ENCODE data around the gene PRDX5. TPM values are rescaled to one million over a fixed set of nuclear protein-coding genes. Genes with fewer than 3 reads are reported as not detected.

Gene PRDX5
- total and polyA plus RNA-seq, 4 donors = 165 to 777 (median 374) TPM

GRCh38 chr11:64340671-64341335, 22.9 kb downstream of the PRDX5 start:
- no peaks in the 10 kb centered on the region for H3K9me3 ChIP-seq (ENCODE audit: control insufficient read depth in 4 of 4, insufficient read depth in 3 of 4, low read length in 3 of 4)
- no peak for TF ChIP-seq CTCF (IDR thresholded peaks at IDR 0.05; ENCODE audit: control extremely low read depth, extremely low read depth)
- no peak overlapping the region for H3K4me3 ChIP-seq
- no peak for DNase-seq
- WGBS, 2 donors = 16 to 25% methylated on average over 33 of the region's 33 CpGs
- H3K4me1 ChIP-seq (ENCODE audit: control insufficient read depth in 5 of 5, insufficient read depth in 5 of 5, low read length in 5 of 5) = peaks cover 0 to 12% (median 7%) of the 10 kb centered on the region in 5 donors
- peaks cover 0 to 4% (median 0%) of the 10 kb centered on the region in 4 donors for H3K36me3 ChIP-seq (ENCODE audit: control insufficient read depth in 4 of 4, insufficient read depth in 4 of 4, low read length in 4 of 4)
- H3K27me3 ChIP-seq (ENCODE audit: control insufficient read depth in 3 of 3, insufficient read depth in 3 of 3, low read length in 2 of 3) = peaks cover 0 to 13% (median 0%) of the 10 kb centered on the region in 3 donors
- H3K9ac ChIP-seq (ENCODE audit: insufficient read depth in 1 of 2, low read length in 2 of 2) = no peak overlapping the region
- H3K27ac ChIP-seq (ENCODE audit: low read depth in 1 of 2, low read length in 1 of 2) = peak overlapping the region in 1 of 2 donors; percentile 13
- no peak for ATAC-seq (ENCODE audit: insufficient read depth, low FRiP score)

- H3K27me3 ChIP-seq (ENCODE audit: control insufficient read depth in 3 of 3, insufficient read depth in 3 of 3, low read length in 2 of 3) = peaks cover 0 to 13% (median 0%) of the 10 kb centered on the region in 3 donors
- peaks cover 0 to 12% (median 7%) of the 10 kb centered on the region in 5 donors for H3K4me1 ChIP-seq (ENCODE audit: control insufficient read depth in 5 of 5, insufficient read depth in 5 of 5, low read length in 5 of 5)
- no peak overlapping the region for H3K27ac ChIP-seq (ENCODE audit: low read depth in 1 of 2, low read length in 1 of 2)
- H3K4me3 ChIP-seq = no peak overlapping the region
- 60 to 77% methylated on average over 21 of the region's 21 CpGs for WGBS, 2 donors
- no peaks in the 10 kb centered on the region for H3K9me3 ChIP-seq (ENCODE audit: control insufficient read depth in 4 of 4, insufficient read depth in 3 of 4, low read length in 3 of 4)
- ATAC-seq (ENCODE audit: insufficient read depth, low FRiP score) (no peak), DNase-seq (no peak)
- TF ChIP-seq CTCF (IDR thresholded peaks at IDR 0.05; ENCODE audit: control extremely low read depth, extremely low read depth) = no peak
- H3K9ac ChIP-seq (ENCODE audit: insufficient read depth in 1 of 2, low read length in 2 of 2) = no peak overlapping the region
- peaks cover 0 to 4% (median 0%) of the 10 kb centered on the region in 4 donors for H3K36me3 ChIP-seq (ENCODE audit: control insufficient read depth in 4 of 4, insufficient read depth in 4 of 4, low read length in 4 of 4)
These were observed 23.5 kb downstream of the PRDX5 start for GRCh38 chr11:64341429-64341828.

- WGBS, 2 donors = 20 to 23% methylated on average over 55 of the region's 55 CpGs
These were observed 24.2 kb downstream of the PRDX5 start for GRCh38 chr11:64341851-64342791.

More at GRCh38 chr11:64341851-64342791, 24.2 kb downstream of the PRDX5 start:
- ATAC-seq (ENCODE audit: insufficient read depth, low FRiP score) (peak; percentile 92), DNase-seq (peak; percentile 77 to 90 (median 88))
- no peaks in the 10 kb centered on the region for H3K9me3 ChIP-seq (ENCODE audit: control insufficient read depth in 4 of 4, insufficient read depth in 3 of 4, low read length in 3 of 4)
- H3K27ac ChIP-seq (ENCODE audit: low read depth in 1 of 2, low read length in 1 of 2) = peak overlapping the region; percentile 62 to 69
- no peak overlapping the region for H3K9ac ChIP-seq (ENCODE audit: insufficient read depth in 1 of 2, low read length in 2 of 2)
- H3K4me1 ChIP-seq (ENCODE audit: control insufficient read depth in 5 of 5, insufficient read depth in 5 of 5, low read length in 5 of 5) = peaks cover 0 to 12% (median 7%) of the 10 kb centered on the region in 5 donors
- H3K4me3 ChIP-seq = no peak overlapping the region
- peaks cover 0 to 4% (median 0%) of the 10 kb centered on the region in 4 donors for H3K36me3 ChIP-seq (ENCODE audit: control insufficient read depth in 4 of 4, insufficient read depth in 4 of 4, low read length in 4 of 4)
- peaks cover 0 to 13% (median 0%) of the 10 kb centered on the region in 3 donors for H3K27me3 ChIP-seq (ENCODE audit: control insufficient read depth in 3 of 3, insufficient read depth in 3 of 3, low read length in 2 of 3)
- TF ChIP-seq CTCF (IDR thresholded peaks at IDR 0.05; ENCODE audit: control extremely low read depth, extremely low read depth) = peak; percentile 15
